GM19328 (cell line): ENCODE results near the gene TLE6.
"Not testable (repeated sequence)": the region's sequence is repeated elsewhere in the genome, so short reads cannot be mapped to it uniquely, and the experiment has no call there.

ENCODE experiments used
- ATAC-seq: cut with Tn5 transposase; IDR thresholded peaks from one replicate; pipeline ENCODE4 v1.9.1; 2021; ENCODE audit warnings: mild to moderate bottlenecking, moderate library complexity; ENCODE audit not compliant: unreplicated experiment

The TLE6 gene

DNA sequence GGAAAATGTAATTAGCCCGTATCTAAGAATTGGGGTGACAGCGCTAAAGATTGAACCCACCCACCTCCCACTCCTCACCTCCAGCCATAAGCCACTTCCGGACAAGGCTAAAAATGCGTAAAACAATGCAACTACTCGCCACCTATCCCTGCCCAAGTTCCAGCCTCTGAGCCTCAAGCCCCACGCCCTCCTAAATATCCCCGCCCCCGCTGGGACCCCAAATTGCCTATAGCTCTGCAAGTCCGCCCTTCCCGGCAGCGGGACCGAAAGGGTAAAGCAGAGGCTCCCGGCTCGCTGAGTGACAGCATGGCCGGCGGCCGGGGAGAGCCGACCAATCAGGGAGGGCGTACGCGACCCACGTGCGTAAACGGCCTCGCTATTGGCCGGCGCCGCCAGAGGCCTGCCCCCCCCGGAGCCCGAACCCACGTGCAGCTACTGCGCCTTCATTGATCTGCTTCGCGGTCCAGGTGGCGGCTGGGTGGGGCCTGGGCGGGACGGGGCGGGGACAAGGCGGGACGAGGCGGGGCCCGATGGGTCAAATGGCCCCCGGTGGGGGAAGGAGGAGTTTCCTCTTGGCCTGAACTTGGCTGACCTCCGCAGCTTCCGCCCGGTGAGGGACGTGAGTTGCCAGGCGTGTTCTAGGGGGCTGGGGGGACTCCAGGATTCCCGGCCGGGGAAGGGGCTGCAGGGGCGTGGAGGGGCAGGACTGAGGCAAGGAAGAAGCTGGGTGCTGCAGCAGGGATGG lies at the start of gene TLE6:
TLE6 (plus strand) TSS at position 564 of the 745 bp plus-strand sequence. CDS start 670 bp downstream, outside the sequence.
- peak; percentile 94 for ATAC-seq

DNA sequence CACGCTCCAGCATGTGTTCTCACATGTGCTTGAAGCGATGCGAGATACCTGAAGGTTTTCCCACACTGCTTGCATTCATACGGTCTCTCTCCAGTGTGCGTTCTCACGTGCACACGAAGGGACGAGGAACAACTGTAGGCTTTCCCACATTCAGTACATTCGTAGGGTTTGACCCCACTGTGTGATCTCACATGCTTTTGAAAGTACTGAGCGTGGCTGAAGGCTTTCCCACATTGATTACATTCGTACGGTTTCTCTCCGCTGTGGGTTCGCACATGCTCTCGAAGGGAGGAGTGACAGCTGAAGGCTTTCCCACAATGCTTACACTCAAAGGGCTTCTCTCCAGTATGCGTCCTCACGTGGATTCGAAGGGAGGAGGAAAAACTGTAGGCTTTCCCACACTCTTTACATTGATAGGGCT lies 43.9 kb upstream of the TLE6 start:
- no peak for ATAC-seq

DNA sequence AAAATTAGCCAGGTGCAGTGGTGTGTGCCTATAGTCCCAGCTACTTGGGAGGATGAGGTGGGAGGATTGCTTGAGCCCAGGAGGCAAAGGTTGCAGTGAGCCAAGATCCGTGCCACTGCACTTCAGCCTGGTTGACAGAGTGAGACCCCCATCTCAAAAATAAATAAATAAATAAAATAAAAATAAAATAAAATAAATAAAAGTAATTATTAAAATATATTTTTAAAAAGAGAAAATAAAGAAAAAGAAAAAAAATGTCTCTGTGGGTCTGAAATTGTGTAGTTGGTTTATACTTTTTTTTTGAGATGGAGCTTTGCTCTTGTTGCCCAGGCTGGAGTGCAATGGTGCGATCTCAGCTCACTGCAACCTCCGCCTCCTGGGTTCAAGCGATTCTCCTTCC lies 41.5 kb upstream of the TLE6 start:
- not testable (repeated sequence) for ATAC-seq

DNA sequence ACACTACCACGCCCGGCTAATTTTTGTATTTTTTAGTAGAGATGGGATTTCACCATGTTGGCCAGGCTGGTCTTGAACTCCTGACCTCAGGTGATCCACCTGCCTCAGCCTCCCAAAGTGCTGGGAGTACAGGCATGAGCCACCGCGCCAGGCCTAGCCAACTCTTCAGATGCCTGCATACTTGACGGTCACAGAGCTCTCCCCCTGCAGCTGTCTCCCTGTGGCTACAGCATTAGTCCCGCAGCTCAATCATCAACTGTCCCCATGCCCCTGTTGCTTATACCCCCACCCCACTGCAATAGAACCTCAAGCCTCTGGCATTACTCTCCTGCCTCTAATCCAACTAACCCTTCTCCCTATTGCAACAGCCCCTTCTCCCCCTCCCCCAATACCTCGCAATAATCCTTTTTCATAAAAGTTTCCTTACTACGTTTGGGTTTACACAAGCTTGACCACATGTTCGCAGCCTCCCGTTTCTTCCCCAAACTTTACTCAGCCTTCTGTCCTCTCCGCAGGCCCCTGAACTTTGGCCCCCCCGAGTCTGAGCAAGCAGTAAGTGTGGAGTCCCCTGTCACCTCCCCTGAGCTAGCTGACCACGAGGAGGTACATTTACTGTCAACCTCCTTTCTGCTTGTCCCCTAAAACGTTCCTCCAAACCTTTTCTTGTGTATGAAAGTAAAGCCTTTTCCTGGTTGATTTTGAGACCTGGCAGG lies 34.3 kb upstream of the TLE6 start:
- no peak for ATAC-seq

- peak; percentile 9 for ATAC-seq
Observed at GRCh38 chr19:2944403-2944774, 33.0 kb upstream of the TLE6 start.

- peak; percentile 97 for ATAC-seq
Observed at GRCh38 chr19:2944775-2945574, 32.4 kb upstream of the TLE6 start, which contains the start of gene ZNF77. Gene ZNF77, minus strand, starts transcription at chr19:2944971. Its CDS starts 131 bp downstream, at chr19:2944840.

DNA sequence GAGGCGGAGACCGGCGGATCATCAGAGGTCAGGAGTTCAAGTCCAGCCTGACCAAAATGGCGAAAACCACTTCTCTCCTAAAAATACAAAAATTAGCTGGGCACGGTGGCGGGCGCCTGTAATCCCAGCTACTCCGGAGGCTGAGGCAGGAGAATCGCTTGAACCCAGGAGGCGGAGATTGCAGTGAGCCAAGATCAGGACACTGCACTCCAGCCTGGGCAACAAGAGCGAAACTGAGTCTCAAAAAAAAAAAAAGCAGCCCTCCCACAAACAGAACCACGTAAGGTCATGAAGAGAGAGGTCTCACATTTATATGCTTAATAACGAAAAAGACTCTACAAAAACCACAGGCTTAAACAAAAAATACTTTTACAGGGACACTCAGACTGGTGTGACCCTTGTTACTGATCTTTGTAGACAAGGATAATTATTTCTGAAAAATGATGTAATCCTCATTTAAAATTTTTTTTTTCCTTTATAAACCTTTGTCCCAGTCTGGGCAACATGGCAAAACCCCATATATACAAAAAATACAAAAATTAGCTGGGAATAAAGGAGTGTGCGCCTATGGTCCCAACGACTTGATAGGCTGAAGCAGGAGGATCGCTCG lies 31.7 kb upstream of the TLE6 start:
- no peak for ATAC-seq

DNA sequence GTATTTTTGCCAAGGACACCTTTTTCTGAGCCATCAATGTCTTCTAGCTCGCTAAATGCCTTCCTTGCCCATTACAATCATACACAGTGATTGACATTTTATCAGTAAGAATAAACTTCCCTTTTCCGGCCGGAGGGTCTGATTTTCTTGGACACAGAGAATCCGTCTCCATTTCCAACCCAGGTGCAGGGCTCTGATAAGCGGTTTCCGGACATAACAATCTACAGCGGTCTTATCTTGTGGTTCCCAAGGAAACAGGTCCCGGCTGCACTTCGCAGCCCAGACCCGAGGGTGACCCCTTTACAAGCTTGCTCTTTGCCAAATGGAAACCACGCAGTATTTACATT lies 27.5 kb upstream of the TLE6 start:
- no peak for ATAC-seq

- ATAC-seq = peak; percentile 92
Observed at GRCh38 chr19:2950286-2951124, 26.9 kb upstream of the TLE6 start.

DNA sequence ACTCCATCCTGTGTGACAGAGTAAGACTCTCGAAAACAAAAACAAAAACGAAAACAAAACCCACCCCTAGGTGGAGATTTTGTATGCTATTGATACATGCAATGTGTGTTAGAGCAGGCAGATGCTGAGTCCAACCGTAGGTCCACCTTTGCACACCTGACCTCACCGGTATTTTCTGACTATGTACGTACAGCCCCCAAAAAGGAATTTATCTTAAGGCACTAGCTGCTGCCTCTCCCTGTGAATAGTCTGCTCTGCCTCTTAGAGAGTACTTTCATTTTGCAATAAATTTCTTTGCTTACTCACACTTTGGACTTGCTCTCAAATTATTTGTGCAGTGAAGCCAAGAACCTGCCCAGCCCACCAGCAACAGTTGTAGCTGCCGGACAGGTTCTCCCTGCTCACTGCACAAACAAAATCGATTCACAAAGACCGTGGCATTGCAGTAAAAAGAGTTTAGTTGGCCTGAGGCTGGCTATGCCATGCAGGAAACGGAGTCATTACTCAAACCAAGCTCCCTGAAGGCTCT lies 24.3 kb upstream of the TLE6 start:
- ATAC-seq = no peak

DNA sequence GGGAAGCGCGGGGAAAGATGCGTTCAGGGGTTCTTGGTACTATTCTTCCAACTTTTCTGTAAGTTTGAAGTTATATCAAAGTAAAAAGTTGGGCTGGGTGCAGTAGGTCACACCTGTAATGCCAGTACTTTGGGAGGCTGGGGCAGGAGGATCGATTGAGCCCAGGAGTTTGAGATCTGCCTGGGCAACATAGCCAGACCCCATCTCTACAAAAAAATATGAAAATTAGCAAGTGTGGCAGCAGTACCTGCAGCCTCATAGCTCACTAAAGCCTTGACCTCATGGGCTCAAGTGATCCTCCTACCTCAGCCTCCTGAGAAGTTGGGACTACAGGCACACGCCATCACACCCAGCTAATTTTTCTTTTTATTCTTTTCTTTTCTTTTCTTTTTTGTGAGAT lies 20.2 kb upstream of the TLE6 start:
- no peak for ATAC-seq

DNA sequence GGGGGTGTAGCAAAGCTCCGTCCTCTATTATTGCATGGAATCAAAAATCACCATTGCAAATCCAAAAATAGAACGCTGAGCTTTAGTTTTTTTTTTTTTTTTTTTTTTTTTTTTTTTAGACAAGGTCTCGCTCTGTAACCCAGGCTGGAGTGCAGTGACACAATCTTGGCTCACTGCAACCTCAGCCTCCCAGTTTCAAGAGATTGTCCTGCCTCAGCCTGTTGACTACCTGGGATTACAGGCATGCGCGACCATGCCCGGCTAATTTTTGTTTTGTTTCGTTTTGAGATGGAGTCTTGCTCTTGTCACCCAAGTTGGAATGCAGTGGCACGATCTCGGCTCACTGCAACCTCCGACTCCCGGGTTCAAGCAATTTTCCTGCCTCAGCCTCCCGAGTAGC lies 17.2 kb upstream of the TLE6 start:
- ATAC-seq = no peak

DNA sequence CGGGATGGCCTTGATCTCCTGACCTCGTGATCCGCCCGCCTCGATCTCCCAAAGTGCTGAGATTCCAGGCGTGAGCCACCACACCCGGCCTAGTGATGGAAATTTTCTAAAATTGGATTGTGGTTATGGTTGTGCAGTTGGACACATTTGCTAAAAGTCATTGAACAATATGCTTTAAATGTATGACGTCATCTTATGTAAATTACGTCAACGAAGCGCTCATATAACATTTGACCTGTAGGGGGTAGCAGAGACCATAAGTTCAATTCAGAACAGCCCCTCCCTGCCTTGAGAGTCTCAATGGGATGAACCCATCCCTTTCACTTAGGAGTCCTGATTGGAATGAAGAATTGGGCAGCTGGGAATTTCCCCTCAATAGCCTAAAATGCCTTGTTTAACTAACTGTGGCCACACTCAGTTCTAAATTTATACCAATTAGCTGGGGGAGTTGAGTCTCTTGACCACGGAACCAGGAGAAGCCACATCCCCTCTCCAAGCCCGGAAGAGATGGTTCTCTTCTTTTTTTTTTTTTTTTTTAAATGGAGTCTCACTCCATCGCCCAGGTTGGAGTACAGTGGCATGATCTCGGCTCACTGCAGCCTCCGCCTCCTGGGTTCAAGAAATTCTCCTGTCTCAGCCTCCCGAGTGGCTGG lies 15.2 kb upstream of the TLE6 start:
- ATAC-seq = no peak

- ATAC-seq = no peak
Observed at GRCh38 chr19:2963122-2963521, 14.2 kb upstream of the TLE6 start.

DNA sequence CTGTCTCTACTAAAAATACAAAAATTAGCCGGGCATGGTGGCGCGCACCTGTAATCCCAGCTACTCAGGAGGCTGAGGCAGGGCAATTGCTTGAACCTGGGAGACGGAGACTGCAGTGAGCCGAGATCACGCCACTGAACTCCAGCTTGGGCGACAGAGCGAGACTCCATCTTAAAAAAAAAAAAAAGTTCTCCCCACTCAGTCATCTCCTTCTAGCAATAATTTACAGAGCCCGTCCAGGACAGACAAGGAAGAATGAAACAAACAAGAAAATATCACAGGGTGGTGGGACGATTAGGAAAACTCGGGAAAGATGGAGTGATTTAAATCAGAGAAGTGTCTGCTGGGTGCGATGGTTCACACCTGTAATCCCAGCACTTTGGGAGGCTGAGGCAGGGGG lies 13.7 kb upstream of the TLE6 start:
- ATAC-seq = not testable (repeated sequence)

- ATAC-seq = no peak
Observed at GRCh38 chr19:2964874-2965273, 12.5 kb upstream of the TLE6 start.

DNA sequence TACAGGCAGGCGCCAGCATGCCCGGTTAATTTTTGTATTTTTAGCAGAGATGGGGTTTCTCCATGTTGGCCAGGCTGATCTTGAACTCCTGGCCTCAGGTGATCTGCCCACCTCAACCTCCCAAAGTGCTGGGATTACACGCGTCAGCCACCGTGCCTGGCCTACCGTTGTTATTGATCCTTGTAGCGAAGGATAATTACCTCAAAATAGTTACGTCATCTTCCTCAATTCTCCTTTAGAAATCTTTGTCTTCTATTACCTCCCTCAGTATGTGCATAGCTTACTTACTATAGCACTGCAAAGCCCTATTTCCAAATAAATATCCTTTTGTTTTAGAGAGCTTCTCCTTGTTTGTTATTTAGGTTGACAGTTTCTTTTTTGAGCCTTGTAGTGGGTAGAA lies 9.4 kb upstream of the TLE6 start:
- no peak for ATAC-seq

GRCh38 chr19:2969104-2969504 lies 8.3 kb upstream of the TLE6 start:
- no peak for ATAC-seq

DNA sequence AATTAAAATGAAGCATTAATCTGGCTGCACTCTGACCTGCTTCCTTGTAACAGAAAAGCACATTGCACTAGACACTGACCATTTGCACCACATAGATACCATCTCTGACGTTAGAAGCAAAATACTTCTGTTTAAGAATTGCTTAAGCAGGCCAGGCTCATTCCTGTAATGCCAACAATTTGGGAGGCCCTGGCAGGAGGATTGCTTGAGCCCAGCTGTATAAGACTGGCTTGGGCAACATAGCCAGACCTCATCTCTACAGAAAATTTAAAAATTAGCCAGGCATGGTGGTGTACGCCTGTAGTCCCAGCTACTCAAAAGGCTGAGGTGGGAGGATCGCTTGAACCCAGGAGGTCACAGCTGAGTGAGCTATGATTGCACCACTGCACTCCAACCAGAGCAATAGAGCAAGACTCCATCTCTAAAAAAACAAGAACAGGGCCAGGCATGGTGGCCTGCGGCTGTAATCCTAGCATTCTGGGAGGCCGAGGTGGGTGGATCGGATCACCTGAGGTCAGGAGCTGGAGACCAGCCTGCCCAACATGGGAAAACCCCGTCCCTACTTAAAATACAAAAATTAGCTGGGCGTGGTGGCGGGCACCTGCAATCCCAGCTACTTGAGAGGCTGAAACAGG lies 7.0 kb upstream of the TLE6 start:
- no peak for ATAC-seq
